M059J (cell line): Measurements from ENCODE around the gene EEF1G. TPM values are rescaled to one million over a fixed set of nuclear protein-coding genes. Genes with fewer than 3 reads are reported as not detected.
"Not testable (repeated sequence)": the region's sequence is repeated elsewhere in the genome, so short reads cannot be mapped to it uniquely, and the experiment has no call there.

ENCODE experiments used
- DNase-seq: peaks from one replicate; pipeline ENCODE4 v3.0.0-alpha.2; 2012; ENCODE audit warnings: low read depth
- total RNA-seq: library from RNA; depleted of rRNA; stranded (reverse); fragments of >200 nt; shearing (Covaris generic); gene quantifications from 2 replicates; pipeline ENCODE4 v1.2.3, GENCODE V29; 2014

Gene EEF1G
- total RNA-seq, 1 experiment from 2014 or later, result 974 TPM

DNA sequence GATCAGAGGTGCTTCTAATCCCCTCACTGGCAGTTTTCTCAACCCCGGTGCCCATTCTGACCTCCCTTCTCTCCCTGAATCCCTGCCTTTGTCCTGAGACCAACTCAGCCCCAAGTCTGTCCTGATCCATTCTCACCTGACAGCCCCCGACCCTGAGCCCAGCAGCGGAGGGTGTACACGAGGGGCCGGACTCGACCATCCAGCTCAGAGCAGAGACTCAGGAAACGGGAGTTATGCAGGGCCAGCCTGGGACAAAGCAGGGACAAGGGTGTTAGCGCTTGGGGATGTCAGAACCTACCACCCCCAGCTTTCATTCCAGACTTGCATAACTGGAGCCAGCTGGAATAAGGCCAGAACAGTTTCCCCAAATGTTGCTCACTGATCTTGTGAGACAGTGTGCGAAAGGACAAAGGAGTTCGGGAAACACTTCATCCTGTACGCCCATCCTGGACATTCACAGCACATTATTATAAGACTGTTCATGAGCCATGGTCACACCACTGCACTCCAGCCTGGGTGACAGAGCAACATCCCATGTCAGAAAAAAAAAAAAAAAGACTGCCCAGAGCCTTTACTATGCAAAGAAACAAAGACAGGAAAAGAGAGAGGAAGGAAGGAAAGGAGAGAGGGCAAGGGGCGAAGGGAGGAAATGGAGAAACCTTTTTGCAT is 3.5 kb upstream of the EEF1G start:
- DNase-seq, result no peak

DNA sequence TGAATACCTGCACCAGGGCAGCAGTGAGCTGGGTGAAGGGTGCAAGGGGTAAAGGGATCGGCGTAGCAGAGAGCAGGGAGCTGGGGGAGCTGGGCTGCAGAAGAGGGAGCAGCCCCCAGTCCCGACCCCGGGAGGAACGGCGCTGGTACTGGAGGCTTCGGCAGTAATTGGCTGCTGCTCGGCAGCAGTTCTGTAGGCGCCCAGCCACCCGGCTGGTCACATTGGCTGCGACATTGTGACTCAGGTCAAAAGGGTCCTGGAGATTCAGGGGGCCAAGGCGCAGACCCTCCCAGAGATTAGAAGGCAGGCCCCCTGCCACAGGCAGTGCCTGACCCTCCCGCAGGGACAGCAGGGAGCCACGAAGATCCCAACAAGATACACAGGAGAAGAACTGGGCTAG is 2.1 kb upstream of the EEF1G start:
- no peak for DNase-seq

DNA sequence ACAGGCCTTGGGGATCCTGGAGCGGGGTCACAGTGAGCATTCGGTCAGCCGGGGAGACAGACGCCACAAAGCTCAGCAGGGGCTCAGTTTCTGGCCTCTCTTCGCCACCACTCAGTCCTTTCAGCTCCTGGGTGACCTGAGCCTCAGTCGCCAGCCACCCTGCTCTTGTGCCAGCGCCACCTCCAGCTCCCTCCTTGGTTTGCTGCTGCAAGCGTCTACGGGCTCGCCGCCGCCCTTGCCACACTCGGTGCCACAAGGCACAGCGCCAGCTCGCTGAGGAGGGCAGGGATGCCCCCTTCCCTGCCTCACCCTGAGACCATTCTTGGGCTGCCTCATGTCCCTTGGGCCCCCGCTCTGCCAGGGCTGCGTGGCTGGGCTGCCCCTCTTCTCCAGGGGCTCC is 1.5 kb upstream of the EEF1G start:
- no peak for DNase-seq

DNA sequence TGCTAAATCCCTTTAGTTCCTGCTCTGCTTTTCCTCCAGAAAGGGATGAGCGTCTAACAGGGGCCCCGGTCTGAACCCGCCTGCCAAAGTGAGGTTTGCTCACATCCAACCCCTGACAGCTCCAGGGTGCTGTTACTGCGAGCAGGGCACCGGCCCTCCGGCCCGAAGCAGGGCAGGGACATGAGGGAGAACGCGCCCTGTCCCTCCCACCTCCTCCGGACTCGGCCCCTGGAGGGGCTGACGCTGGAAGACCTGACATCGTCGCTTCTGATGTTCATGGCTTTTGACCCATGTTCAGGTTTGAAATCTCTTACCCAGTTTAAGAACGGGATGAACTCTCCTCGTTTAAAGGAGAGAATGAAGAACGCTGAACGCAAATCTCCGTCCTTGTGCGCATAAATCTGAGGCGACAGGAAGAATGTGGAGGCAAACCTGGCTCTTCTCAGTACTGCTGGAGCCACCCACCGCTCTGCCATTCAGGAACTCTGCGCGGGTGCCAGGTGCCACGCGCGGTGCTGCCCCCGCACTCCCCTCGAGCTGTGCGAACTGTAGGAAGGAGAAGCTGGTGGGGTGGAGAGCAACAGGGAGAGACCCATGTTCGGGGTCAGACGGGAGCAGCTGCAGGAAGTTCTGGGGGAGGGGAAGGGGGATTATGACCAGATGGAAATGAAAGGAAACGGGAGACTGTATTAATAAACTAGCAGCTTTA is 826 bp upstream of the EEF1G start:
- no peak for DNase-seq

DNA sequence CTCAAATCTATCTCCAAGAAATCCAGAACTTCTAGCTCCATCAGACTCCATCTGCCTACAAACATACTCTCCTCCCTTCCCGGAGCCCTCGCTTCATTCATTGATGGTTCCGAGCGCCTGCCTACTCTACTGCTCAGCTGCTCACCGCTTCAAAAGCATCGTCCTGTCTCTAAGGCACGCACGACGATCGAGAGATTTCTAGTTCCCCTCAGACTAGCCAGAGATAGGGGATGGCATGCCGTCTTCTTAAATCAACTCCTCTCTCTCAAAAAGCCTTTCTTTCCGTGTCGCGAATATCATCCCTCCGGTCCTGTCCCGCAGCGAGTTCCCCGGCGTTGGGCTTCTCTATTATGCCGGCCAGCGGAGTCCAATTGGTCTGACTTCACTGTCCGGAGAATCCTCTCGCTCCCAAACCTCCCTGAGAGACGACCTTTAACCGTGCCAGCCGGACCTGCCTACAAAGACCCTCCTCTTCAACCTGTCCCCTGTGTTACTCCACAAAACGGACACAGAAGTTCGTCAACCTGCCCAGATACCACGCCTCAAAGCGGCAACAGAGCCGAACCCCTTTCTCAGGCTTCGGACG is 592 bp downstream of the EEF1G start:
- peak; percentile 36 for DNase-seq

- no peak for DNase-seq
Observed at GRCh38 chr11:62572431-62572830, 1.3 kb downstream of the EEF1G start.

DNA sequence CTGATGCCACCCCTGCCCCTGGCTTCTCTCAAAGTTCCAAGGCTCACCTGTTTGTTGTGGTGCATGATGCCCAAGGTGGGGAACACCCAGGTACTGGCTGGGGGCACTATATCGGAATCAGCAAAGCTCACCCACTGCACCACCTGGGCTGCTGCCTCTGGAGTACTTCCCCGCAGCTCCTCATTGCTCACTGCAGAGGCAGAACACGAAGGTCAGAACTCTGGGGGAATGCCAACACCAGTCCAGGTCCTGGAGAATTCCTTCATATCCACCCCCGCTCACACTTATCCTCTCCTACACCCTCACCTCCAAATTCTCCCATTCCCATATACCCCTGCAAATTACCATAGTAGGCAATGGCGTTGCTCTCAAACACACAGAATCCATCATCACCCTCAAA is 2.2 kb downstream of the EEF1G start:
- DNase-seq, result not testable (repeated sequence)

DNA sequence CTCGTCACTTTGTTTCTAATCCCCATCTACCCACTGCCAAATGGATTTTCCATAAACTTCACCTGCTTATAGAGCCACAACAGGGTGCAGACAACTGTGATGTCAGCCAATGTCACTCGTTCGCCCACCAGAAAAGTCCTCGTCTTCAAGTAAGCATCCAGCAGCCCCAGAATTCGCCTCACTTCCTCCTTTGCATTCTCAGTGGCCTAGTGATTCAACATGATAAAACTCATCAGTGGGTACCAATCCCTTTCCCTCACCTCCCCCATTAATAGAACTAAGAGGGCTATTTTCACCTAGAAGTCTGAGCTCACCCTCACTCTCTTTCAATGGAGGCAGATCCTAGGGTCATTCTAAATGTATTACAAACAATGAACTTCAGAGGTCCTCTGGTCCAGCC is 2.8 kb downstream of the EEF1G start:
- not testable (repeated sequence) for DNase-seq

GRCh38 chr11:62569611-62570010 is 4.1 kb downstream of the EEF1G start:
- no peak for DNase-seq

DNA sequence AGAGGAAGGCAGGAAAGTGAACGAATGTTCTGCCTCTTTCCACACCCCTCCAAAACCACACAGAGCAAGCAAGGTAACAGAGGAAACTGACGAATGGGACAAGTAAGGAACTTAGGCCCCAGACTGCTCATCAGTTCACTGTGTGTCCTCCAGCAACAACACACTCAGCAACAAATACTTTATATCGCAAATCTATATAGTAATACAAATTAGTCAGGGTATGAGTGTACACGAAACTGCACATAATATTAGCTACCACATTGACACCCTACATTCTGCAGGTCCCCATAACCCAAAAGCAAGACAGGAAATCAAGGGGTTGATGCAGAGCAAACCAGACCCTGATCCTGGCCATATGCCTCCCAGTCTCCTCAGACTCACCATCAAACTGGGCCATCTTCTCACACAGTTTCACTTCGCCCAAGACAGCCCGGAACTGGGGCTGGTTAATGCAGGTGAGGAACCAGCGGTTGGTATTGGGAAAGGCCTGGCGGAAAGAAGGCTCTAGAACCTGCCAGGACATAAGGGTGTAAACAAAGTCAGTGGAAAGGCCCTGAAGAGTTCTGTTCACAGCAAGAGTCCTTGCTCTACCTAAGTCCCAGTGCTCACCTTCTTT is 6.6 kb downstream of the EEF1G start:
- no peak for DNase-seq

GRCh38 chr11:62566247-62566646 is 7.4 kb downstream of the EEF1G start:
- no peak for DNase-seq

DNA sequence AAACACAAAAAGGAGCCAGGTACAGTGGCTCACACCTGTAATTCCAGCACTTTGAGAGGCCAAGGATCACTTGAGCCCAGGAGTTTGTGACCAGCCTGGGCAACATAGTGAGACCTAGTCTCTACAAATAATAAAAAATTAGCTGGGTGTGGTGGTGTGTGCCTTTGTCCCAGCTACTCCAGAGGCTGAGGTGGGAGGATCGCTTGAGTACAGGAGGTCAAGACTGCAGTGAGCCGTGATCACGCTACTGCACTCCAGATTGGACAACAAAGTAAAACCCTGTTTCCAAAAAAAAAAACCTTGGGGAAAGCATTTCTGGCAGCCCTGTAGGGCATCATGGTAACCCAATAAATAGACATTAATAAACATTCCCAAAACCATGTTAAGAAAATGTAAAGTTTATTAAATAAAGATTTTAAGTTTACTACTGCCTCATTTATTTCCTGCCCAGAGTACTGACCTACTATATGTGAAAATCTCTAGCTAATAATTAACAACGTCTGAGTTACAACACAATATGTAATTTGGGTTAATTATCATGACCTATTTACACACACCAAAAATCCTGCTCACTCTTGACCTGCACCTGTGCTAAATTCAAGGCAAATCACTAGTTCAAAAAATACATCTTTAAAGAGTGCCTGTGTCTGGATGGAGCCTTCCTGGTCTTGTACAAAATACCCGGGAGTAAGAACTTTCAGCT is 8.4 kb downstream of the EEF1G start:
- DNase-seq, result no peak

GRCh38 chr11:62561677-62562230 is 11.9 kb downstream of the EEF1G start:
- DNase-seq, result not testable (repeated sequence)

- DNase-seq, result peak; percentile 99
Observed at GRCh38 chr11:62560566-62561103, 13.1 kb downstream of the EEF1G start.

GRCh38 chr11:62559626-62560025 is 14.1 kb downstream of the EEF1G start:
- DNase-seq, result not testable (repeated sequence)

- DNase-seq, result no peak
Observed at GRCh38 chr11:62559204-62559603, 14.5 kb downstream of the EEF1G start.

DNA sequence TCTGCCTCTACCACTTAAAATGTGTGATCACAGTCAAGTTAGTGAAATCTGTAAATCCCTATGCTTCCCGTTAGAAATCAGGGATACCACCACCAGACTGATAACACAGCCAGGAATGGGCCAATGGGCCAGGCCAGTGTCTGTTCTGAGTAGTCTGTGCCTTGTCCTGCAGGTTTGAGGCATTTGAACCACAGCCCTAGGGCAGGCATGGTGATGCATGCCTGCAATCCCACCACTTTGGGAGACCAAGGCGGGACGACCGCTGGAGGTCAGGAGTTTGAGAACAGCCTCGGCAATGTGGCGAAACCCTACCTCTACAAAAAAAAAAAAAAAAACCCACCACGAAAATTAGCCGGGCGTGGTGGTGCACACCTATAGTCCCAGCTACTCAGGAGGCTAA is 15.0 kb downstream of the EEF1G start:
- DNase-seq, result no peak

- peak; percentile 69 for DNase-seq
Observed at GRCh38 chr11:62556875-62557631, 16.6 kb downstream of the EEF1G start.

DNA sequence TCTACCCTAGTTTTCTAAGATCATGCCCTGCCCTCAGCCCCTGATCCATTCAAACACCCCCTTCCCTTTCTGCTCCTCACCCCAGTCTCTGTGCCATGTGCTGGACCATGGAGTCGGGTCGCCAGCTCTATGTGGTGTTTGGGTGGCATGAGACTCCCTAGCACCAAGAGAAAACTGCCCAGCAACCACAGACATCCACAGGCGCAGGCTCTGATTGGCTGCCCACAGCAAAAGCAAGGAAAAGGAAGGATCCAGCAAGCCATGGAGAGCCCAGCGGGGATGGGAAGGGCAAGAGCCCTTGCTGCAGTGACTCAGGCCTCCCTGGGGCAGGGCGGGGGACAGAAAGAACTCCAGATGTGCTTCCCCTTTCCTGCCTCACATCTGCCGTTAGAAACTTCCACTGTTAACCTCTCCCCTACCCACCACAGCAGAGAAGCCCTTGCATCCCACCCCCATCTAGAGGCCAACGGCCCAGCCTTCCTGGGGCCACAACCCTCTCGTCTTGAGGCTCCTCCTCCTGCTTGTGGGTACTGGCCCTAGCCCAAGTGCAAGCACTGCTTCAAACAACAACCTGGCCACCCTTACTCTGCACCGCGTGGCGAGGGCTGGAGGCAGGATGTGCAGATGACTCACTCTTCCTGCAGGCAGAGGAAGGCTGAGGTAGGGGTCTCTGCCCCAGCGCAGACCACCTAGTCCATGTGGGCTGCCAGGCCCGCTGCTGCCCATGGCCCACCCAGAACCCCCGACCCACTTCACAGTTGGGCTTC is 17.4 kb downstream of the EEF1G start:
- DNase-seq, result peak; percentile 98
